Stimulated activated CD8-positive, alpha-beta memory T cell treated with anti-CD3 and anti-CD28 coated beads, Interleukin-12 subunit alpha, Interleukin-12 subunit beta, amount 100 ng/mL, for 1 hour (primary cell): ENCODE data around the gene ADAMTSL5.

Source experiments
- DNase-seq: peaks from one replicate; pipeline ENCODE4 v3.0.0-alpha.2; 2020; ENCODE audit warnings: low read depth

The ADAMTSL5 gene

DNA sequence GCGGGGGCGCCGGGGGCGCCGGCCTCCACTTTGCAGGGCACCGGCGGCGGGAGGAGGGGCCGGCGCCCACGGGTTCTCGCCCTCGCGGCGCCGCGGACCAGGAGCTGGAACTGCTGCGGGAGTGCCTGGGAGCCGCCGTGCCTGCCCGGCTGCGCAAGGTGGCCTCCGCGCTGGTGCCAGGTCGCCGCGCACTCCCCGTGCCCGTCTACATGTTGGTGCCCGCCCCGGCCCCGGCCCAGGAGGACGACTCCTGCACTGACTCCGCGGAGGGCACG, 45.7 kb downstream of the ADAMTSL5 start:
- no peak for DNase-seq

DNA sequence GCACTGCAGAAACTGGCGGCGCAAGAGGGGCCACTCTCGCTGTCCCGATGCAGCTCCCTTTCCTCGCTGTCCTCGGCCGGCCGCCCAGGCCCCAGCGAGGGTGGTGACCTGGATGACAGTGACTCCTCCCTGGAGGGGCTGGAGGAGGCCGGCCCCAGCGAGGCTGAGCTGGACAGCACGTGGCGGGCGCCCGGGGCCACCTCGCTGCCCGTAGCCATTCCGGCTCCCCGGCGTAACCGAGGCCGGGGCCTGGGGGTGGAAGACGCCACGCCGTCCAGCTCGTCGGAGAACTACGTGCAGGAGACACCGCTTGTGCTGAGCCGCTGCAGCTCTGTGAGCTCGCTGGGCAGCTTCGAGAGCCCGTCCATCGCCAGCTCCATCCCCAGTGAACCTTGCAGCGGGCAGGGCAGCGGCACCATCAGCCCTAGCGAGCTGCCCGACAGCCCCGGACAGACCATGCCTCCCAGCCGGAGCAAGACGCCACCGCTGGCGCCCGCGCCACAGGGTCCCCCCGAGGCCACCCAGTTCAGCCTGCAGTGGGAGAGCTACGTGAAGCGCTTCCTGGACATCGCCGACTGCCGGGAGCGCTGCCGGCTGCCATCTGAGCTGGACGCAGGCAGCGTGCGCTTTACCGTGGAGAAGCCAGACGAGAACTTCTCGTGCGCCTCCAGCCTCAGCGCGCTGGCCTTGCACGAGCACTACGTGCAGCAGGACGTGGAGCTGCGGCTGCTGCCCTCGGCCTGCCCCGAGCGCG, 46.2 kb downstream of the ADAMTSL5 start:
- DNase-seq, result no peak

DNA sequence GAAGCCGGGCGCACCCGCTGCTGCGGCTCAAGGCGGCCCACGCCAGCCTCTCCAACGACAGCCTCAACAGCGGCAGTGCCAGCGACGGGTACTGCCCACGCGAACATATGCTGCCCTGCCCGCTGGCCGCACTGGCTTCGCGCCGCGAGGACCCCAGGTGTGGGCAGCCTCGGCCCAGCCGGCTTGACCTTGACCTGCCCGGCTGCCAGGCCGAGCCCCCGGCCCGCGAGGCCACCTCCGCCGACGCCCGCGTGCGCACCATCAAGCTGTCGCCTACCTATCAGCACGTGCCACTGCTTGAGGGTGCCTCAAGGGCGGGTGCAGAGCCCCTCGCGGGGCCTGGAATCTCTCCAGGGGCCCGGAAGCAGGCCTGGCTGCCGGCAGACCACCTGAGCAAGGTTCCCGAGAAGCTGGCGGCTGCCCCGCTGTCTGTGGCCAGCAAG, 46.8 kb downstream of the ADAMTSL5 start:
- no peak for DNase-seq

DNA sequence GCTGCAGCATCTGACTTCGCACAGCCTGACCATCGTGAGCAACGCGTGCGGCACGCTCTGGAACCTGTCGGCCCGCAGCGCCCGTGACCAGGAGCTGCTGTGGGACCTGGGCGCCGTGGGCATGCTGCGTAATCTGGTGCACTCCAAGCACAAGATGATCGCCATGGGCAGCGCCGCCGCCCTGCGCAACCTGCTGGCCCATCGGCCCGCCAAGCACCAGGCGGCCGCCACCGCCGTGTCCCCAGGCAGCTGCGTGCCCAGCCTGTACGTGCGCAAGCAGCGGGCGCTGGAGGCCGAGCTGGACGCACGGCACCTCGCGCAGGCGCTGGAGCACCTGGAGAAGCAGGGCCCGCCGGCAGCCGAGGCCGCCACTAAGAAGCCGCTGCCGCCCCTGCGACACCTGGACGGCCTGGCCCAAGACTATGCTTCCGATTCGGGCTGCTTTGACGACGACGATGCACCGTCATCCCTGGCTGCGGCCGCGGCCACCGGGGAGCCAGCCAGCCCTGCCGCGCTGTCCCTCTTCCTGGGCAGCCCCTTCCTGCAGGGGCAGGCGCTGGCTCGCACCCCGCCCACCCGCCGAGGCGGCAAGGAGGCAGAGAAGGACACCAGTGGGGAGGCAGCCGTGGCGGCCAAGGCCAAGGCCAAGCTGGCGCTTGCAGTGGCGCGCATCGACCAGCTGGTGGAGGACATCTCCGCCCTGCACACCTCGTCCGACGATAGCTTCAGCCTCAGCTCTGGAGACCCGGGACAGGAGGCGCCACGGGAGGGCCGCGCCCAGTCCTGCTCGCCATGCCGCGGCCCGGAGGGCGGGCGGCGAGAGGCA, 47.4 kb downstream of the ADAMTSL5 start:
- DNase-seq, result no peak

GRCh38 chr19:1461862-1462261, 51.0 kb downstream of the ADAMTSL5 start:
- no peak for DNase-seq

- no peak for DNase-seq
Observed at GRCh38 chr19:1460033-1460995, 52.5 kb downstream of the ADAMTSL5 start.

DNA sequence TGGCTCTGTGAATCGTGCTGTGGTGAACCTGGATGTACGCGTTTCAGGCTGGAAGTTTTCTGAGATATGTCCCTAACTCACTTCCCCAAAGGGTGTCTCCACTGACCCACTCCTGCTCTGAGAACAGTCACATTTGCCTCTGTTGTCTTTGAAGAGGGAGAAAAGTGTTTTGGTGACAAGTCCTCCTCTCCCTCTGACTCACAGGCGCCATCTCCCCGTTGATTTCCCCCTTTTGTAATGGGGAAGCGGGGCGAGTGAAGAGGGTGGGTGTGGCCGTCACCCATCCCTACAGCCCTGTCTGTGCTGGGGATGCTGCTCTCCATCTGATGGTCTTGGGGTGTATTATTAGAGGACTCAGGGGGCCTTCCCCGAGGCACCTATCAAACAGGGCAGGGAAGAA, 53.3 kb downstream of the ADAMTSL5 start:
- no peak for DNase-seq

- DNase-seq, result no peak
Observed at GRCh38 chr19:1457892-1458291, 54.9 kb downstream of the ADAMTSL5 start.

GRCh38 chr19:1457031-1457739, 55.6 kb downstream of the ADAMTSL5 start:
- no peak for DNase-seq

DNA sequence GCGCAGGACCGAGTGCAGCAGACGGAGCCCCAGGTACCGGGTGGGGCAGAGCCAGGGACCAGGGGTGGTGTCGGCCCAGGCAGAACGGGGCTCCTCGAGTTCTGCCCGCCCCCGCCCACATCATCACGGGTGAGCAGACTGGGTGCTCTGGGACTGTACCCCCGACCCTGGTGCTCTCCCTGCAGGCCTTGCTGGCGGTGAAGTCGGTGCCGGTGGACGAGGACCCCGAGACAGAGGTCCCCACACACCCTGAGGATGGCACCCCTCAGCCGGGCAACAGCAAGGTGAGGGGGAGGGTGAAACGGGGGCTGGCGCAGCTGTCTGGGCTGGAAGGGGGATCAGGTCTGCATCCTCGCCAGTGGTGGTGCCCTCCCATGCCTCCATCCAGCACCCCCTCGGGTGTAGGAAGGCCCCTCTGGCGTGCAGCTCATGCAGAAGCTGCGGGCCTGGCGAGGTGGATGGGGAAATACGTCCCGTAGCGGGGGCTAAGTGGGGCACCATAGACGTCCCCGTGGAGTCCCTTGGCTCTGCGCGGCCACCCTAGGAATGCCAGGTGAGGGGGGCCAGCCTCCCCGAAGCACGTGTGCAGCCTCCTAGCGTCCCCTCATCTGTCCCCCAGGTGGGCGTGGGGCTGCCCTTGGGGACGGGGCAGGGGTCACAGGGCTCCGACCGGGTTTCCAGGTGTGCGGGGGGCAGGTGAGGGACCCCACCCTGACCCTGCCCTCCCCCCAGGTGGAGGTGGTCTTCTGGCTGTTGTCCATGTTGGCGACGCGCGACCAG, 56.5 kb downstream of the ADAMTSL5 start:
- DNase-seq, result no peak

GRCh38 chr19:1455336-1456120, 57.3 kb downstream of the ADAMTSL5 start:
- no peak for DNase-seq
